Skin epidermis (tissue), 12 donors: ENCODE measurements around the gene TRIO.

ENCODE experiments used
- H3K27ac ChIP-seq, 21 experiments: fragments of 200-600 bp; sonication (generic) in 11 of 21; one replicate each; pipeline ENCODE4 v1.5.0; 2020; ENCODE audit warnings: mild to moderate bottlenecking in 3 of 21, inconsistent platforms in 2 of 21, moderate library complexity in 2 of 21
- H3K4me3 ChIP-seq, 7 experiments: fragments of 200-600 bp; sonication (generic) in 2 of 7; one replicate each; pipeline ENCODE4 v1.5.0; 2020; ENCODE audit warnings: inconsistent platforms in 2 of 7, mild to moderate bottlenecking in 2 of 7, moderate library complexity in 1 of 7

Gene TRIO

GRCh38 chr5:14325369-14325768 lies 182.2 kb downstream of the TRIO start:
- no peak overlapping the region for H3K27ac ChIP-seq
- no peak overlapping the region for H3K4me3 ChIP-seq

GRCh38 chr5:14326035-14326903 lies 183.1 kb downstream of the TRIO start:
- no peak overlapping the region for H3K4me3 ChIP-seq
- H3K27ac ChIP-seq, result no peak overlapping the region

GRCh38 chr5:14327624-14328023 lies 184.5 kb downstream of the TRIO start:
- no peak overlapping the region for H3K27ac ChIP-seq
- no peak overlapping the region for H3K4me3 ChIP-seq

GRCh38 chr5:14328144-14328543 lies 185.0 kb downstream of the TRIO start:
- Histone ChIP-seq H3K4me3 (no peak overlapping the region), H3K27ac (no peak overlapping the region)

GRCh38 chr5:14330291-14330690 lies 187.1 kb downstream of the TRIO start:
- no peak overlapping the region for H3K4me3 ChIP-seq
- H3K27ac ChIP-seq, result peak overlapping the region in 2 of 21 experiments; percentile 12 to 21

- peak overlapping the region in 3 of 21 experiments; percentile 12 to 72 (median 21) for H3K27ac ChIP-seq
- H3K4me3 ChIP-seq, result no peak overlapping the region
Measured at GRCh38 chr5:14330729-14331385, 187.7 kb downstream of the TRIO start.

- H3K27ac ChIP-seq, result peak overlapping the region in 2 of 21 experiments; percentile 21 to 72
Measured at GRCh38 chr5:14331386-14331781, 188.2 kb downstream of the TRIO start.

GRCh38 chr5:14332038-14332631 lies 189.0 kb downstream of the TRIO start:
- Histone ChIP-seq H3K27ac (peak overlapping the region in 2 of 21 experiments; percentile 9 to 72), H3K4me3 (no peak overlapping the region)

More at GRCh38 chr5:14331386-14331781, 188.2 kb downstream of the TRIO start:
- no peak overlapping the region for H3K4me3 ChIP-seq

GRCh38 chr5:14332746-14333145 lies 189.6 kb downstream of the TRIO start:
- Histone ChIP-seq H3K4me3 (no peak overlapping the region), H3K27ac (no peak overlapping the region)

- no peak overlapping the region for H3K4me3 ChIP-seq
- no peak overlapping the region for H3K27ac ChIP-seq
Measured at GRCh38 chr5:14337593-14337992, 194.5 kb downstream of the TRIO start.

- Histone ChIP-seq H3K27ac (no peak overlapping the region), H3K4me3 (no peak overlapping the region)
Measured at GRCh38 chr5:14339468-14339867, 196.3 kb downstream of the TRIO start.

- H3K27ac ChIP-seq, result peak overlapping the region in 7 of 21 experiments; percentile 6 to 72 (median 61)
Measured at GRCh38 chr5:14341571-14342230, 198.6 kb downstream of the TRIO start.

GRCh38 chr5:14342306-14342705 lies 199.2 kb downstream of the TRIO start:
- peak overlapping the region in 7 of 21 experiments; percentile 6 to 72 (median 61) for H3K27ac ChIP-seq
- H3K4me3 ChIP-seq, result no peak overlapping the region

More at GRCh38 chr5:14341571-14342230, 198.6 kb downstream of the TRIO start:
- no peak overlapping the region for H3K4me3 ChIP-seq

- Histone ChIP-seq H3K27ac (no peak overlapping the region), H3K4me3 (no peak overlapping the region)
Measured at GRCh38 chr5:14343376-14343775, 200.2 kb downstream of the TRIO start.

- no peak overlapping the region for H3K27ac ChIP-seq
- H3K4me3 ChIP-seq, result no peak overlapping the region
Measured at GRCh38 chr5:14347522-14347921, 204.4 kb downstream of the TRIO start.

- Histone ChIP-seq H3K27ac (no peak overlapping the region), H3K4me3 (no peak overlapping the region)
Measured at GRCh38 chr5:14348142-14348541, 205.0 kb downstream of the TRIO start.

- H3K27ac ChIP-seq, result no peak overlapping the region
- H3K4me3 ChIP-seq, result no peak overlapping the region
Measured at GRCh38 chr5:14349029-14349428, 205.9 kb downstream of the TRIO start.

- Histone ChIP-seq H3K27ac (no peak overlapping the region), H3K4me3 (no peak overlapping the region)
Measured at GRCh38 chr5:14351086-14351661, 208.0 kb downstream of the TRIO start.

- Histone ChIP-seq H3K27ac (no peak overlapping the region), H3K4me3 (no peak overlapping the region)
Measured at GRCh38 chr5:14351845-14352712, 208.9 kb downstream of the TRIO start.
